Stimulated activated CD4-positive, alpha-beta T cell treated with anti-CD3 and anti-CD28 coated beads, Interleukin-12 subunit alpha, Interleukin-12 subunit beta, amount 100 ng/mL, for 4 hours (primary cell): Measurements from ENCODE around the gene ZNF232.
"Not testable (repeated sequence)": the region's sequence is repeated elsewhere in the genome, so short reads cannot be mapped to it uniquely, and the experiment has no call there.

Experiments
- DNase-seq: peaks from one replicate; pipeline ENCODE4 v3.0.0-alpha.2; 2020

Gene ZNF232

GRCh38 chr17:5092218-5093010 is 19.3 kb downstream of the ZNF232 start:
- DNase-seq, result no peak

GRCh38 chr17:5080591-5080990 is 31.1 kb downstream of the ZNF232 start:
- no peak for DNase-seq

GRCh38 chr17:5078106-5079028 is 33.3 kb downstream of the ZNF232 start, which contains the start of gene ZFP3:
Gene ZFP3, plus strand, starts transcription at chr17:5078467. Its CDS starts 13,038 bp downstream, at chr17:5091505.
- peak; percentile 69 for DNase-seq

- no peak for DNase-seq
Observed at GRCh38 chr17:5077781-5078105, 33.9 kb downstream of the ZNF232 start.

GRCh38 chr17:5077275-5077674 is 34.4 kb downstream of the ZNF232 start:
- DNase-seq, result not testable (repeated sequence)

GRCh38 chr17:5075472-5075871 is 36.2 kb downstream of the ZNF232 start:
- not testable (repeated sequence) for DNase-seq

- no peak for DNase-seq
Observed at GRCh38 chr17:5069724-5070123, 42.0 kb downstream of the ZNF232 start.

- no peak for DNase-seq
Observed at GRCh38 chr17:5068236-5068635, 43.4 kb downstream of the ZNF232 start.

GRCh38 chr17:5065227-5065744 is 46.4 kb downstream of the ZNF232 start:
- DNase-seq, result no peak
